Measurements from ENCODE around the gene NEGR1. TPM values are rescaled to one million over a fixed set of nuclear protein-coding genes. Genes with fewer than 3 reads are reported as not detected.

NEGR1 gene
- total RNA-seq, 1 donor from 2014 or later: 2.5 TPM

- no peak for DNase-seq (ENCODE audit: extremely low read depth, low read depth, low spot score)
Measured at GRCh38 chr1:71882226-71882625, 400.1 kb downstream of the NEGR1 start.

GRCh38 chr1:71881611-71882010 lies 400.7 kb downstream of the NEGR1 start:
- DNase-seq (ENCODE audit: extremely low read depth, low read depth, low spot score): no peak

GRCh38 chr1:71869326-71869725 lies 413.0 kb downstream of the NEGR1 start:
- no peak for DNase-seq (ENCODE audit: extremely low read depth, low read depth, low spot score)

DNA sequence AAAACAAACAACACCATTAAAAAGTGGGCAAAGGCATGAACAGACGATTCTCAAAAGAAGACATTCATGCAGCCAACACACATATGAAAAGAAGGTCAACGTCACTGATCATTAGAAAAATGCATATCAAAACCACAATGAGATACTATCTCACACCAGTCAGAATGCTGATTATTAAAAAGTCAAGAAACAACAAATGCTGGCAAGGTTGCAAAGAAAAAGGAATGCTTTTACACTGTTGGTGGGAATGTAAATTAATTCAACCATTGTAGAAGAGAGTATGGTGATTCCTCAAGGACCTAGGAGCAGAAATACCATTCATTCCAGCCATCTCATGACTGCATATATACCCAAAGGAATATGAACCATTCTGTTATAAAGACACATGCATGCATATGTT lies 419.6 kb downstream of the NEGR1 start:
- no peak for DNase-seq (ENCODE audit: extremely low read depth, low read depth, low spot score)

- DNase-seq (ENCODE audit: extremely low read depth, low read depth, low spot score): no peak
Measured at GRCh38 chr1:71861022-71861421, 421.3 kb downstream of the NEGR1 start.

GRCh38 chr1:71859806-71860205 lies 422.5 kb downstream of the NEGR1 start:
- DNase-seq (ENCODE audit: extremely low read depth, low read depth, low spot score): no peak

- DNase-seq (ENCODE audit: extremely low read depth, low read depth, low spot score): no peak
Measured at GRCh38 chr1:71857862-71858261, 424.5 kb downstream of the NEGR1 start.

GRCh38 chr1:71853360-71853759 lies 429.0 kb downstream of the NEGR1 start:
- DNase-seq (ENCODE audit: extremely low read depth, low read depth, low spot score): no peak

- no peak for DNase-seq (ENCODE audit: extremely low read depth, low read depth, low spot score)
Measured at GRCh38 chr1:71850936-71851335, 431.4 kb downstream of the NEGR1 start.

- DNase-seq (ENCODE audit: extremely low read depth, low read depth, low spot score): no peak
Measured at GRCh38 chr1:71850515-71850914, 431.8 kb downstream of the NEGR1 start.

DNA sequence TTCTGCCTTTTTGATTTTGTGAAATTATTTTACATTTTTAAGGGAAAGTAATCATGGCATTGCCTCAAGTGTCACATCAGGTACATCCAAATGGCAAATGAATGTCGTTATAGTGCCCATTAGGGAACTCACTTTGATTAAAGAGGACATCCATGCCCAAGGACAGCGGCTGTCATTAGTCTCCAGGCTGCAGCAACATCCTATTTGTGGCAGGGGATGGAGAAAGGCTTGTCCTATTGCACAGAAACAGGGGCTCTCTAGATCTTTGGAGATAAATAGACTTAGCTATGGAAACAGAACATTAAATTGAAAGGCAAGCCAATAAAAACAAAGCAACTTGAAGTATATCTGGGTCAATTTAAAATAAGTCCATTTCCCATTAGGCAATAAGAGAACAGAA lies 439.3 kb downstream of the NEGR1 start:
- DNase-seq (ENCODE audit: extremely low read depth, low read depth, low spot score): no peak

DNA sequence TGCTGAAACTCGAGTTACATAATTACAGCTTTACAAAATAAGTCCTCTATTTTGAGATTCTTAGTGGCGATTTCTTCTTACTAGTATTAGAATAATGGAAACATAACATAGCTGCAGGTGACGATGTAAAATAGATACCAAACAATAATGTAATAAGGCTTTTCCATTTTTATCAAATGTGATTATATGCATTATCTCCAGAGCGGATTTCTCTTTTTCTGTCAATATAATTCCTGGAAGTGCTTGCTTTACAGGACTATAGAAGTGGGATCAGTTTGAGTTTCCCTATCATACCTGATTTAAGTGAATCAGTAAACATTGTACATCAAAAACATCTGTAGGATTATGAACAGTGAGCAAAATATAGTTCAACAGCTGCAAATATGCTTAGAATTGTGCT lies 442.5 kb downstream of the NEGR1 start:
- no peak for DNase-seq (ENCODE audit: extremely low read depth, low read depth, low spot score)

GRCh38 chr1:71836904-71837303 lies 445.4 kb downstream of the NEGR1 start:
- no peak for DNase-seq (ENCODE audit: extremely low read depth, low read depth, low spot score)

- no peak for DNase-seq (ENCODE audit: extremely low read depth, low read depth, low spot score)
Measured at GRCh38 chr1:71835442-71835813, 446.9 kb downstream of the NEGR1 start.

GRCh38 chr1:71834601-71835441 lies 447.5 kb downstream of the NEGR1 start:
- no peak for DNase-seq (ENCODE audit: extremely low read depth, low read depth, low spot score)

DNA sequence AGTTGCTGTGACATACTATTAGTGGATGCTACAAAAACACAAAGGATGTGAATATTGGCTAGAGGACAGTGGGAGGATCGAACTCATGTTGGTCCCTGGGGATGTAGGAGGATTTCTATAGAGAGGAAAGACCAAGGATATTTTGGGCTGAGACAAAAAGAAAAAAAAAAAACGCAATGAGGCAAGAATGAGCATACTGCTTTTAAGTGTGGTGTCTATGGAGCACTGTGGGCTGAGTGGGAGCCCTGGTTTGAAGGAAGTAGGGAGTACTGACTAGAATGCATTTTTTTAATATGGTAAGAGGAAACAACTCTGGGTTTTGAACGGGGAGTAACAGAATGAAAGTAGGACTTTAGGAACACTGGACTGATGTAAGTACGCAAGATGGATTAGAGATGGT lies 450.7 kb downstream of the NEGR1 start:
- no peak for DNase-seq (ENCODE audit: extremely low read depth, low read depth, low spot score)

DNA sequence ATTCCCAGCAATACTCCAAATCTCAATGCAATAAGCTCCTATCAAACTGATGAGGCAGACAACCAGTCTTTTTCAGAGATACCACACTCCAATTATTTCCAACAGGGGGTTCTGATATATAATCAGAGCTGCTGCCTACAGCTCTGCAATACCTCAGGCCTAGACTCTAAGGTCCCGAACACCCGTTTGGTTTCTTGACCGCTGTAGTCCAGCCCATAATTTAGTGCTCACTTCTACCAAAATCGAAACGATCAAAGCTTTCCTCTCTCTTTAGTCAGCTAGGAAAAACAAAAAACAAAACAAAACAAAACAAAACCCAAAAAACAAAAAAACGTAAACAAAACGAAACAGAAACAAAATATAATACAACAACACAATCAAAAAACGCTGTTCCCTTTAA lies 453.0 kb downstream of the NEGR1 start:
- DNase-seq (ENCODE audit: extremely low read depth, low read depth, low spot score): no peak

- DNase-seq (ENCODE audit: extremely low read depth, low read depth, low spot score): no peak
Measured at GRCh38 chr1:71828431-71829012, 453.8 kb downstream of the NEGR1 start.

DNA sequence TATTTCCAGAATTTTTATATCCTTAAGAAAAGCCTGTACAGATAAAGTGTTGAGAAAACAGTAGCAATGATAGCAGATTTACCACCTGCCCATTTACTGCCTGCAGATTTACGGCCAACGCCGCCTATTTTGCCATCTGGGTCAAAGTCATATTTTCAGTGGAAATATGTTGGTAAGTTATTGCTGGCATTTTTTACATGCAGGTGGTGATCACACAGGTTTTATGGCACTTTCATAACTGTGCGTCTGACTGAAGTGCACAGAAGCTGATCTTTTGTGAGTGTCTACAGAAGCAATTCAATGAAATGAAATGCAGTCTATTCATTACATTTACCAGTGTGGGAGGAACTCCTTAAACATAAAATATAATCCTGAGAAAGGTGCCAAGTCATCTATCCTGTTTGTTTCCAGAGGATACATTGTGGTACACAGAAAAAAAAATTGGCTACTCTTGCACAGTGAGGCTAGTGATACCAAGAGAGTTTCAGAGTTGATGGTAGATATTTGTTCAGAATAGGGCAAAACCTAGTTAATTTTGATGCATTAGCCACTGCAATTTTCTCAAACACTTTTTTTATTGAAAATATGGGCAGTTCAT lies 458.5 kb downstream of the NEGR1 start:
- no peak for DNase-seq (ENCODE audit: extremely low read depth, low read depth, low spot score)

DNA sequence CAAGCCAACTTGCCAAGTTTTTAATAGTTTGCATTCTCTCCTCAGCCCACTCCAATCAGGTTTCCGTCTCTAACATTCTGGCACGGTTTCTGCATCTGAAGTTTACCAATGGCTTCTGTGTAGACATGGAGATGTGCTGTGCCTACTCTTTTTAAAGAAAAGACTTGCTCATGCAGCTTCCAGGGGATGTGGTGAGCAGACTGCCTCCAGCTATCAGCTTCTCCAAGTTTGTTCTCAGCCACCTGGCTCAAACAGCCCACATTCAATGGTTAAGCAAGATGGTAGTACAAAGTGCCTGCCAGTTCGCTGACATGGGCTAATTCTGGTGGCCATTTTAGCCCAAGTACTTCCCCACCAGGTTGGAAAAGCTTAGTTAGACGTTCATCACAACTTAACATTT lies 465.3 kb downstream of the NEGR1 start:
- DNase-seq (ENCODE audit: extremely low read depth, low read depth, low spot score): no peak

- DNase-seq (ENCODE audit: extremely low read depth, low read depth, low spot score): no peak
Measured at GRCh38 chr1:71809085-71809484, 473.3 kb downstream of the NEGR1 start.

GRCh38 chr1:71804140-71804539 lies 478.2 kb downstream of the NEGR1 start:
- DNase-seq (ENCODE audit: extremely low read depth, low read depth, low spot score): no peak
